Stomach (tissue), 9 donors: ENCODE data around the gene PPP4C. TPM values are rescaled to one million over a fixed set of nuclear protein-coding genes. Genes with fewer than 3 reads are reported as not detected.

Experiments used
- DNase-seq, 2 donors: peaks; one replicate each; pipeline versions ENCODE4 v3.0.0 to v3.0.0-alpha.2; 2013 to 2019
- H3K27ac ChIP-seq, 5 donors: fragments of 200-600 bp in 4 of 5; sonication (generic) in 4 of 5; one replicate each; pipeline ENCODE4 v1.5.1; 2013 to 2019; ENCODE audit warnings: mild to moderate bottlenecking in 1 of 5, moderate library complexity in 1 of 5
- H3K27me3 ChIP-seq, 3 donors: fragments of 200-600 bp; sonication (generic); one replicate each; pipeline ENCODE4 v1.5.1; 2017 to 2019; ENCODE audit warnings: mixed run types in 1 of 3
- H3K36me3 ChIP-seq, 4 donors: fragments of 200-600 bp; sonication (generic); 1 replicate in 3 of 4; 2 replicates in 1 of 4; pipeline ENCODE4 v1.5.1; 2016 to 2019
- H3K4me1 ChIP-seq, 4 donors: fragments of 200-600 bp; sonication (generic); one replicate each; pipeline ENCODE4 v1.5.1; 2016 to 2019
- H3K4me3 ChIP-seq, 4 donors: fragments of 200-600 bp; sonication (generic) in 3 of 4; one replicate each; pipeline ENCODE4 v1.5.1; 2016 to 2019; ENCODE audit warnings: mild to moderate bottlenecking in 1 of 4
- H3K9me3 ChIP-seq, 4 donors: fragments of 200-600 bp; sonication (generic); one replicate each; pipeline ENCODE4 v1.5.1; 2016 to 2019
- CTCF ChIP-seq, 7 experiments: fragments of 450-650 bp in 4 of 7; fragments of 200-600 bp in 3 of 7; sonication (generic) in 3 of 7; IDR thresholded peaks; one replicate each; pipeline ENCODE4 v1.5.1; 2016 to 2019; ENCODE audit warnings: antibody characterized with exemption in 7 of 7, control low read depth in 2 of 7, mild to moderate bottlenecking in 1 of 7
- EP300 ChIP-seq: sonication (generic); formaldehyde crosslinking; IDR thresholded peaks from one replicate; pipeline ENCODE4 v1.6.1; 2017; ENCODE audit warnings: antibody characterized with exemption
- POLR2A ChIP-seq, 4 donors: fragments of 450-650 bp; IDR thresholded peaks; one replicate each; pipeline ENCODE4 v1.6.1; 2016; ENCODE audit warnings: antibody characterized with exemption in 4 of 4, control low read depth in 2 of 4, mild to moderate bottlenecking in 1 of 4, moderate library complexity in 1 of 4
- POLR2AphosphoS5 ChIP-seq, 3 donors: sonication (generic); formaldehyde crosslinking; IDR thresholded peaks; one replicate each; pipeline ENCODE4 v1.6.1; 2016; ENCODE audit warnings: antibody characterized with exemption in 3 of 3
- WGBS, 5 donors: extraction: QIAGEN DNeasy Blood & Tissue Kit in 3 of 5; methylation state at CpG; one replicate each; pipeline versions ENCODE4 v1.1.5 to v1.1.7; 2013 to 2018; 5-methylcytosine and 5-hydroxymethylcytosine counted together
- intact Hi-C: fragments of 100-400 bp; cut with DNase I; formaldehyde crosslinking; loops from one replicate; pipeline ENCODE4 v1.15.1; 2023; ENCODE audit warnings: low total_unique reads
- polyA plus RNA-seq, 3 donors: library from polyadenylated mRNA; stranded (reverse); fragments of 200-250 nt; gene quantifications; one replicate each; pipeline ENCODE4 v1.2.3, GENCODE V29; 2013
- total RNA-seq, 5 donors: library from RNA; depleted of rRNA; stranded (reverse); fragments of >200 nt; gene quantifications; one replicate each; pipeline versions ENCODE4 v1.1.0 to v1.2.3, GENCODE V29; 2014 to 2016
- donor health status: healthy with polysubstance abuse.
- donor health status: Bipolar disorder and iron deficiency.
- donor health status: healthy.

PPP4C gene
- total and polyA plus RNA-seq, 8 donors = 21.4 to 118 (median 74.2) TPM

GRCh38 chr16:30079480-30079879, 3.7 kb downstream of the PPP4C start:
- H3K4me3 ChIP-seq = no peak overlapping the region
- TF ChIP-seq POLR2AphosphoS5 (IDR thresholded peaks at IDR 0.05) = no peak
- TF ChIP-seq CTCF (IDR thresholded peaks at IDR 0.05) = no peak
- no peak for TF ChIP-seq EP300
- no peak for TF ChIP-seq POLR2A (IDR thresholded peaks at IDR 0.05)
- 76 to 91% (median 89%) methylated on average over 7 of the region's 7 CpGs for WGBS, 5 donors
- peaks cover 24 to 62% (median 52%) of the 10 kb centered on the region in 4 donors for H3K4me1 ChIP-seq
- DNase-seq = no peak
- intact Hi-C loops = no loop called here
- no peaks in the 10 kb centered on the region for H3K27me3 ChIP-seq
- no peak overlapping the region for H3K27ac ChIP-seq
- peaks cover 59 to 72% (median 70%) of the 10 kb centered on the region in 4 donors for H3K36me3 ChIP-seq
- H3K9me3 ChIP-seq = no peaks in the 10 kb centered on the region

- H3K4me3 ChIP-seq = no peak overlapping the region
- H3K4me1 ChIP-seq = peaks cover 8 to 48% (median 27%) of the 10 kb centered on the region in 4 donors
- no peaks in the 10 kb centered on the region for H3K27me3 ChIP-seq
- 85 to 90% (median 90%) methylated on average over 12 to 20 of the region's 20 CpGs for WGBS, 5 donors
- DNase-seq = no peak
- H3K9me3 ChIP-seq = no peaks in the 10 kb centered on the region
- TF ChIP-seq POLR2AphosphoS5 (IDR thresholded peaks at IDR 0.05) (no peak), CTCF (IDR thresholded peaks at IDR 0.05) (no peak)
- intact Hi-C loops = no loop called here
- H3K36me3 ChIP-seq = peaks cover 61 to 94% (median 87%) of the 10 kb centered on the region in 4 donors
- no peak overlapping the region for H3K27ac ChIP-seq
These were observed 6.8 kb downstream of the PPP4C start for GRCh38 chr16:30082545-30083090.

GRCh38 chr16:30083216-30084055, 7.6 kb downstream of the PPP4C start:
- no peak overlapping the region for H3K4me3 ChIP-seq
- H3K9me3 ChIP-seq = no peaks in the 10 kb centered on the region
- intact Hi-C loops = no loop called here
- no peak for TF ChIP-seq EP300
- no peak for TF ChIP-seq POLR2AphosphoS5 (IDR thresholded peaks at IDR 0.05)
- TF ChIP-seq POLR2A (IDR thresholded peaks at IDR 0.05) = no peak
- TF ChIP-seq CTCF (IDR thresholded peaks at IDR 0.05) = no peak
- H3K27ac ChIP-seq = no peak overlapping the region
- peaks cover 4 to 40% (median 19%) of the 10 kb centered on the region in 4 donors for H3K4me1 ChIP-seq
- peaks cover 54 to 86% (median 79%) of the 10 kb centered on the region in 4 donors for H3K36me3 ChIP-seq
- H3K27me3 ChIP-seq = no peaks in the 10 kb centered on the region
- WGBS, 5 donors = 84 to 94% (median 91%) methylated on average over 18 to 24 of the region's 24 CpGs
- DNase-seq = no peak

- TF ChIP-seq POLR2A (IDR thresholded peaks at IDR 0.05) = no peak
- no peak for TF ChIP-seq CTCF (IDR thresholded peaks at IDR 0.05)
- TF ChIP-seq EP300 = no peak
- TF ChIP-seq POLR2AphosphoS5 (IDR thresholded peaks at IDR 0.05) = no peak
- Histone ChIP-seq H3K4me3 (no peak overlapping the region), H3K36me3 (peaks cover 54 to 78% (median 71%) of the 10 kb centered on the region in 4 donors), H3K27me3 (no peaks in the 10 kb centered on the region), H3K4me1 (peaks cover 4 to 33% (median 12%) of the 10 kb centered on the region in 4 donors), H3K27ac (peak overlapping the region in 2 of 5 donors; percentile 3 to 11), H3K9me3 (no peaks in the 10 kb centered on the region)
- intact Hi-C loops = no loop called here
- DNase-seq = no peak
- WGBS, 5 donors = 78 to 89% (median 84%) methylated on average over 17 to 18 of the region's 18 CpGs
These were observed 8.5 kb downstream of the PPP4C start for GRCh38 chr16:30084096-30084815.
